Breast epithelium (tissue), 3 donors: Measurements from ENCODE around the gene AMD1.

ENCODE experiments used
- POLR2A ChIP-seq: fragments of 450-650 bp; IDR thresholded peaks from one replicate; pipeline ENCODE4 v1.6.1; 2016; ENCODE audit warnings: antibody characterized with exemption, mild to moderate bottlenecking, moderate library complexity
- POLR2AphosphoS5 ChIP-seq, 3 donors: sonication (generic); formaldehyde crosslinking; IDR thresholded peaks; one replicate each; pipeline ENCODE4 v1.6.1; 2017; ENCODE audit warnings: antibody characterized with exemption in 3 of 3
- TF ChIP-seq, protein P1 (sequence below), 3 donors: fragments of 450-650 bp; IDR thresholded peaks; one replicate each; pipeline ENCODE4 v1.5.1; 2016 to 2017; ENCODE audit warnings: antibody characterized with exemption in 3 of 3, mild to moderate bottlenecking in 3 of 3, moderate library complexity in 3 of 3

DNA sequence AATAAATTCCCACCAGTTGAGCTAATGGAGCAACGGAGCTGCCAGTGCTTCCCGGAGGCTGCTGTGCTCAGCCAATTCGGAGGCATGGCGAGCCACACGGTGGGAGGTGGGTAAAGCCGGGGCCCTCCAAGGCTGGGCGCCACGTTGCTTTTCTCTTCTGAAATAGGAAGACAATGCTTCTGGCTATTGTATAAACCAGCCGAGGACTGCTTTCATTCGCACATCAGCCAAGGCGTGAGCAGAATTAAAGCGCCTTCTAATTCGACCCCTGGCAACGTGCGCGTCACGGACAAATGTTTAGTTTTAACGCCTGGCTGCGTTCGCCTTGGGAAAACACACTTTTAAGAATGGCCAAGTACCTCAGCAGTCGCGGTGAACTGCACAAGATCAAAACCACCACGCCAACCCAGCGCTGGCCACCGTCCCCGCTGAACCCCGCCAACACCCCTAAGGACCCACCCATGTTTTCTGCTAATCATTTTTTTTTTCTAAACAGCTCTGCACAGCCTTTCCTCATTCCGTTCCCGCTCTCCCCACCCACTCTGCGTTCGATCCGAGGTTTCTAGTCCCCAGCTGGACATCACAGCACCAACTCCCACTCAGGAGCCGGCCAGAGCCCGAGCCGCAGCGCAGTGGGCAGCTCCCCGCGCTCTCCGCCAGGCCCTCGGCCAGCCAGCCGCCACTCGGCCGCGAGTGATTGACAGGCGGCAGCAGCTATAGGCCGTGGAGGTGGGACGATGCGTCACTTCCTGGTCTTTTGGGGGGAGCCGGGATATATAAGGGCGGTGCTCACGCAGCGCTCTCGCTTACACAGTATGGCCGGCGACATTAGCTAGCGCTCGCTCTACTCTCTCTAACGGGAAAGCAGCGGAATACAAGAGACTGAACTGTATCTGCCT lies at the start of gene AMD1:
- TF ChIP-seq, protein P1, sequence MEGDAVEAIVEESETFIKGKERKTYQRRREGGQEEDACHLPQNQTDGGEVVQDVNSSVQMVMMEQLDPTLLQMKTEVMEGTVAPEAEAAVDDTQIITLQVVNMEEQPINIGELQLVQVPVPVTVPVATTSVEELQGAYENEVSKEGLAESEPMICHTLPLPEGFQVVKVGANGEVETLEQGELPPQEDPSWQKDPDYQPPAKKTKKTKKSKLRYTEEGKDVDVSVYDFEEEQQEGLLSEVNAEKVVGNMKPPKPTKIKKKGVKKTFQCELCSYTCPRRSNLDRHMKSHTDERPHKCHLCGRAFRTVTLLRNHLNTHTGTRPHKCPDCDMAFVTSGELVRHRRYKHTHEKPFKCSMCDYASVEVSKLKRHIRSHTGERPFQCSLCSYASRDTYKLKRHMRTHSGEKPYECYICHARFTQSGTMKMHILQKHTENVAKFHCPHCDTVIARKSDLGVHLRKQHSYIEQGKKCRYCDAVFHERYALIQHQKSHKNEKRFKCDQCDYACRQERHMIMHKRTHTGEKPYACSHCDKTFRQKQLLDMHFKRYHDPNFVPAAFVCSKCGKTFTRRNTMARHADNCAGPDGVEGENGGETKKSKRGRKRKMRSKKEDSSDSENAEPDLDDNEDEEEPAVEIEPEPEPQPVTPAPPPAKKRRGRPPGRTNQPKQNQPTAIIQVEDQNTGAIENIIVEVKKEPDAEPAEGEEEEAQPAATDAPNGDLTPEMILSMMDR (IDR thresholded peaks at IDR 0.05): peak in 2 of 3 donors; percentile 3 to 41
- peak; percentile 99 for TF ChIP-seq POLR2A
- peak; percentile 99 to 100 (median 100) for TF ChIP-seq POLR2AphosphoS5 (IDR thresholded peaks at IDR 0.05)
